CD4-positive, alpha-beta T cell treated with Interleukin-17A for 1 hour (primary cell): ENCODE measurements around the gene CUEDC2.

ENCODE experiments used
- DNase-seq: peaks from one replicate; pipeline ENCODE4 v3.0.0-alpha.2; 2020

The CUEDC2 gene

DNA sequence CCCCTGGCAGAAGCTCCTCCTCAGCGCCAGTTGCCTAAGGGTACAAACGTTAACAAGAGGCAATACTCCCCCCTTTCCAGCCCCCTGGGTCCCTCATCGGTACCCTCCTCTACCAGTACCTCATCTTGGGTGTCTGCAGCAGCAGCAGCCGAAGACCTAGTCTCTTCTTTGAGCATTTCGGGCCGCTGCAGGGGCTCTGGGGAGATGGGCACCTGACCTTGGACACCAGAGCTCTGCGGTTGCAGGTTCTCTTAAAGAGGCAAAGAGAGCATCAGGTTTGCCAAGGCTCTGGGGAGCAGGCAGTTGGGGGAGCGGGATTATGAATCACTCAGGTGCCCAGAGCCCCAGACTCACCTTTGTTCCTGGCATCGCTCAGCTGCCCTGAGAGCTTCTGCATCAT, 8.2 kb downstream of the CUEDC2 start:
- DNase-seq, result no peak

DNA sequence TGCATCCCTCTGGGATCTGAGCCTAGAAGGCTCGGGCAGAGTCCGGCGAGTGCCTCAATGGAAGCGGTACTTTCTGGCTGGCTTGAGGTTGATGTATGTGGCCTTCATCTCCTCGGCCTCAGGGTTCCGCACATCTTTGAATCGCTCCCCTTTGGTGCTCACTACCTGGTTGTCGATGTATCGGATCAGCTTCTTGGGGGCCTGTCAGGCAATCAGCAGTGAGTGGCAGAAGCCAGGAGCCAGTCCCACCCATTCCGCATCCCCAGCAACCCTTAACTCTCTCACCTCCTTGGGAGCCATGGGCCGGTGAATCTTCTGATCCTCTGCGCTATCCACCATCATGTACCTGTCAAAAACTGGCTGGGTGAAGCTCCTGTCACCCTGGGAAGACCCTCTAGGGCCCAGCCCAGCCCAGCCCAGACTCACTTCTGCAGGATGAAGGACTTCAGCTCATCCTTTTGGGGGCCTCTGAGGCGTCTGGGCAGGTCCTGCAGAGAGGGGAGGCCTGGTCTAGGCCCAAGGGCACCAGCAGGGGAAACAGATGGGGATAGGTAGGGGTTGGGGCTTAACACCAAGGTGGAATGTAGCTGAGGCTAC, 8.9 kb downstream of the CUEDC2 start:
- DNase-seq, result no peak

DNA sequence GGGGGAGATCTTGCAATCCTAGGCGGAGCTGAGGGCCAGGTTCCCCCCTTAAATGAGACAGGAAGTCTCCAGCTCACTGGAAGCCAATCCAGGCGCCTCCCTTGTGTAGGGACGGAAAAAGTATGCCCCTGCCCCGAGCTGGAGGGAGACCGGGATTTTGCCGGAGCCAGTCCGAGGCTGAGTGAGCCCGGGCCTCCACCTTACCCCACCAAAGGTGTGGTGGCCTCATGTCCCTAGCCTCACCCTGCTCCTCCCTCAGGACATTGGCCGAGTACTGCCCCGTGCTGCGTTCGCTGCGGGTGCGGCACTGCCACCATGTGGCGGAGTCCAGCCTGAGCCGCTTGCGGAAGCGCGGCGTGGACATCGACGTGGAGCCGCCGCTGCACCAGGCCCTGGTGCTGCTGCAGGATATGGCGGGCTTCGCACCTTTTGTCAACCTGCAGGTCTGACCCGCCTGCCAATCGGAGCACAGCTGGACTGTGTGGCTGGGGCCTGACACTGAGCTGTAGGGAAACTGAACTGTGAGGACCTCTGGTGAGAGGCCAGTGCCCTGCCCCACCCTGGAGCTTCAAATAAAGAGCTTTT, 9.7 kb downstream of the CUEDC2 start:
- peak; percentile 53 for DNase-seq

DNA sequence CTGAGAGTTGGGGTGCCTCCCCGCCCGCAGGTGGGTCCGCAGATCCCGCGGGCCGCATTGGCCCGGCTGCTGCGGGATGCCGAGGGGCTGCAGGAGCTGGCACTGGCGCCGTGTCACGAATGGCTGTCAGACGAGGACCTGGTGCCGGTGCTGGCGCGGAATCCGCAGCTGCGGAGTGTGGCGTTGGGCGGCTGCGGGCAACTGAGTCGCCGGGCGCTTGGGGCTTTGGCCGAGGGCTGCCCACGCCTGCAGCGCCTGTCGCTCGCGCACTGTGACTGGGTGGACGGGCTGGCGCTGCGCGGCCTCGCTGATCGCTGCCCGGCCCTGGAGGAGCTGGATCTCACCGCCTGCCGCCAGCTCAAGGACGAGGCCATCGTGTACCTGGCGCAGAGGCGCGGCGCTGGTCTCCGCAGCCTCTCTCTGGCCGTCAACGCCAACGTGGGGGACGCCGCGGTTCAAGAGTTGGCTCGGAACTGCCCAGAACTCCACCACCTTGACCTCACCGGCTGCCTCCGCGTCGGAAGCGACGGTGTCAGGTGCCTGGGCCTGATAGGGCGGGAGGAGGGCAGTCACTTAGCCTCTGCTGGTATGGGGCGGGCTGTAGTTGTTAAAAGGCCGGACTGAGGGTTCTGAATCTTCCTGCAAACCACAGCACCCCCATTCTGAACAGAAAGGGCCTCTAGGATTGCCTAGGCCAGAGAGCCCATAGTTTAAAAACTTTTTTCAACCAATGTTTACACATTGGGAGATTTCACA, 10.4 kb downstream of the CUEDC2 start:
- DNase-seq, result peak; percentile 30

DNA sequence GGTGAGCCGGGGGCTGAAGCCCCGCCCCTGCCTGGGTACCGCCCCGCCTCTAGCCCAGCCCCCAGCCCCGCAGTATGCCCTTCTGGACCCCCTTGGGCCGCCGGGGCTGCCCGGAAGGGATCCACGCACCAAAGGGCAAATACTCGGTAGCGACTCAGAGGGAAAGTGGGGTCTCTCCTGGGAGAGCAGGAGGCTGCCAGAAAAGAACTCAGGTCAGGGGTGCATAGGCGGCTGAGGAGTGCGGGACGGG, 10.9 kb downstream of the CUEDC2 start:
- no peak for DNase-seq

DNA sequence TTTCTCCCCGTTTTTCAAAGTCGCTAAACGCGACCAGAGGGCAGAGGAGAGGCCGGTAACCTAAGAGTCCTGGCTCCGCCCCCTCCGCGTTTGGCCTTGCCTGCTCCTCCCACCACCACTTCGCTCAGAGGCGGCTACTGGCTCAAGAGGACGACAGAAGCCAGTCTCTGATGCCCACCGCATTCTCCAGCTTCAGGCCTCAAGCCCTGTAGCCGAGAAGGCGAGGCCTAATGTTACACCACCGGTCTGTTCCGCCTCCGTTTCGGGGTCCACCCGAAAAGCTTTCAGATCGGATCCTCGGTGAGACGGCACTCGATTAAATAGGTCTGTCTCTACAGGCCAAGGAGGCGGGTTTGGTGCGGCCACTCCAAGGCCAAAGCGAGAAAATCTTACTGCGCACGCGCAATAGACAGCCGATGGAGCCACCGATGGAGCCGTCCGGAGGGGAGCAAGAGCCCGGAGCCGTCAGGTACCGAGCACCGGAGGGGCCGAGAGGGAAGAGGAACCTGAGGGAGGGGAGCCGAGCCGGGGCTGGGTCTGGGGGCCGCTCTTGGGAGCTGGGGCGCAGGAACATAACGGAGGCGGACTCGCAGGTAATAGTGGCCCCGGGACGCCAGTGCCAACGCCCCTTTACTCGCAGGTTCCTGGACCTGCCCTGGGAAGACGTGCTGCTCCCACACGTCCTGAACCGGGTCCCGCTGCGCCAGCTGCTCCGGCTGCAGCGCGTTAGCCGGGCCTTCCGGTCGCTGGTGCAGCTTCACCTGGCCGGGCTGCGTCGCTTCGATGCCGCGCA, 11.5 kb downstream of the CUEDC2 start, which contains the start of gene FBXL15:
TSS of gene FBXL15 (plus strand) at position 123 of the 793 bp plus-strand sequence. CDS start at position 417, 294 bp downstream.
- peak; percentile 97 for DNase-seq

DNA sequence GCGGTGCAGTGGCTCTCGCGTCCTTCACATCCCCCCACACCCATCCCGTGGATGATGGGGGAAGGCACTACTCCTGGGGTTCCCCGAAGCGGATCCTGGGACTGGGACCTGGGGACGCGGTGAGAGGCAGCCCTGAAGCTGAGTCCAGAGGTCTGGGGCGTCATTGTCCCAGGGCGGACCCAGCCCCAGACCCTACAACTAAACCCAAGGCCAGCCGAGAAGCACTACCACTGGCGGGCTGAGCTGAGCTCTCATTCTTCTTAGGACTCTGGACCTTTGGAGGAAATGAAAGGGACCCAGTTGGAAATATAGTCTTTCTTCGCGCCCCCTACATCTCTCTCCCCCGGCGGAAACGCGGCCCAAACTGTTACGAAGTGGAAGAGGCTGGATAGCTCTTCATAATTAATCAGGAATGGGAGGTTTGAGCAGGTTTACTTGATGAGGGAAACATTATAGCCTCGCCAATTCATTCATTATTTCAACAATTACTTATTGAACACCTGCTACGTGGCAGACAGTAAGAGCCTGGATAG, 12.1 kb downstream of the CUEDC2 start:
- DNase-seq, result no peak

DNA sequence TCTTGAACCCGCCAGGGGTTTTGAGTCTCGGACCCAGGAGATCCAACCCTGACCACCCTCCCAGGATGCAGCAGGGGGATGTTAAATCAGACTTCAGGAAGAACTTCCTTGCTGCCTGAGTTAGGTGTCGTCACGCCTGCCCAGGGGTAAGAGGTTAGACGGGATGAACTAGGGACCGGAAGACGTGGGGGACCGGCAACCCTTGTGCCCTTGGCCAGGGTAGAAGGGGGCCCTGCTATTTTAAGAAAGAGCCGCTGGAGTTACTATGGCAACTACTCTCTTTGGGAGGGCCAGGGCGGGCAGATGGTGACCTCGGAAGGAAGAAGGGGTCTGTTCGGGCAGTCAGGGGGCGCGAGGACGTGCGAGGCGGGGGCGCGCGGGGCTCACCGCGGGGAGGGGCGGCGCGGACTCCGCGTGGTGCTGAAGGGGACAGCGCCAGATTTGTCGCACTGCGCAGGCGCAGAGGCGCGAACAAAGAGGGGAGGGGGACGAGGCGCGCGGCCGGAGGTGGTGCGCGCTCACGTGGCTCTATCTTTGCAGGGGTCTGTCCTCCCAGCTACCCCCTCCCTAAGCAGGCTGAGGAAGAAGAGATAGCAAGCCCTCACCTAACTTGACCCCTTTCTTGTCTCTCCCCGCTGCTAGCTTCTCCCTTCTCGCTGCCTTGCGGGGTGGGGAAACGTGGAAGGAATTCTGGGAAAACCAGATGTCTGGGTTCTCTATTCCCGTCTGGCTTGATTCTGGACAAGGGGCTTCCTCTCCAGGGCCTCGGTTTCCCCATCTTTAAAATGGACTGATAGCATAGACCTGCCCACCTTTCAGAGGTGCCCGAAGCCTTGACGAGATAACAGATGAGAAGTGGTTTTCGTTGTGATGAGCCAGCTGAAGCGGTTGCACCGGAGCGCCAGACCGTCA, 12.8 kb downstream of the CUEDC2 start:
- peak; percentile 70 for DNase-seq

DNA sequence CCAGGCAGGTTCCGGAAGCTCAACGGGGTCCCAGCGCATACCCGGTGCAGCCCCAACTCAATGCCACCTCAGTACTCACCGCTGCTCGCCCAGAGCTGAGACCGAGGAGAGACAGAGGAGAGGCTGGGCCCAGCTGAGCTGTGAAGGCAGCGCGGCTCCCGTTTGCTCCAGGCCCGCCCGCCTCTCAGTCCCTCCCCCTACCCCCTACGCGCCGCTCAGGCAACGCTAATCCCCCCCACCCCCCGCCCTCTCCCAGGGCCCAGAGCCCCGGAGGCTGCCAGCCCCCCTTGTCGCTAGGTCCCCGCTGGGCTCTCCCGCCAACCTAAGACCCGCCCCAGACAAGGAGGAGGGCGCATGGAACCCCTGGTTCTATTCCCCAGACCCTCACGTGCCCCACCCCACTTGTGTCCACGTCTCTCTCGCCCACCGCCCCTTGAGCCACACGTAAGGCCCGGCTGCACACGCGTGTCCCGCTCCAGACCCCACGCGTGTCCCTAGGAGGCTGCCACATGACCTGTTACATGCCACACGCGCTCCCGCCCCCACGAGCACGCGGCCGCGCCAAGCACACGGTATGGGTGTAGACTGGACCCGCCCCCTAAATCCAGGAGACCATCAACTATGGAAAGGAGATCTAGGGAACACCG, 13.6 kb downstream of the CUEDC2 start, which contains the start of gene PSD:
TSS of gene PSD (minus strand) at position 164 of the 647 bp plus-strand sequence. CDS start 1,747 bp downstream, outside the sequence.
- no peak for DNase-seq

DNA sequence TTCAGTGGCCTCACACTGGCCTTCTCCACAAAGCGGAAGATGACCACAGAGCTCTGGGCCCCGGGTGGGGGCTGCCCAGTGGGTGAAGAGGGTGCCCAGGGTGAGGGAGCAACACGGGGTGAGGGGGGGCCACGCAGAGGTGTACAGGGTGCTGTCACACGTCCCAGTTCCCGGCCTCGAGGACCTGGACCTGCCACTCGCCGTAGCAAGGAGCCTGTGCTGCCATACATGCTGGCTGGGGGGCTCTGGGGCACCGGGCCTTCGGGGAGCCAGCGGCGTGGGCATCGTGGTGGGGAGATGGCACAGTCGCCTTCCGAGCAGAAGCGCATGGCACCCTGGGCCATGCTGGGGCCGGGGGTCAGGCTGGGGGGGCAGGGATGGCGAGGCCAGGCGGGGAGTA, 15.7 kb downstream of the CUEDC2 start:
- DNase-seq, result no peak

DNA sequence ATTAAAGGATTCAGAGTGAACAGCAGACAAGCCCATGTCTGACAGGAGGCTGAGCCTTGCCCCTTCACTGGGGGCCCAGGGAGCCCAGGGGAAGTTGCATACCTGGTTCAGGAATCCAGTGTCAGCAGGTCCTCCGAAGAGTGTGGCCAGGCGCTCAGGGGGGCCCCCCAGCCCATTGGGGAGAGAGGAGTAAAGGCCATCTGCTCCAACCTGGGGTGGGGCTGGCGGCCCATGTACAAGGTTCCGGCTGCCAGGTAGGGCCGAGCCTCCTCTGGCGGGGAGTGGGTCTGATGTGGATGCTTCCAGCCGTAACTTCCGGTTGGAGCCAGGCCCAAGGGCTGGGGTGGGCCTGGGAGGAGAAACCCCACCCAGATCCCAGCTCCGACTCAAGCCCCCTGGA, 16.1 kb downstream of the CUEDC2 start:
- DNase-seq, result no peak

DNA sequence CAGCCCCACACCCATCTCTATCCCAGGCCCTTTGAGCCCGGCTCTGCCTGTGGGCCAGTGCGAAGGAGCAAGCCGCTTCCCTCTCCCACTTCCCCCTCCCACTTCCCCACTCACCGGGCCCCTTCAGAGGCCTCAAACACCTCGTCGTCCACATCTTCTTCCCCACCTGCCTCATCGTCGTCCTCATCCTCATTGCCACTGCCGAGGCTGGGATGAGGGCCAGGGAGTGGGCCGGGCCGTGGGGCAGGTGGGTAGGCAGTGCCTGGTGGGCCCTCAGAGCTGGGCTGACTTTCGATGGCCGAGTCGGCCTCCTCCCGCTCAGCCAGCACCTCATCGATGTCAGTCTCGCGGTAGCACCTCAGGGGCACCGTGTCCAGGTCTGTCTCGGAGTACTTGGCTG, 17.6 kb downstream of the CUEDC2 start:
- DNase-seq, result no peak

DNA sequence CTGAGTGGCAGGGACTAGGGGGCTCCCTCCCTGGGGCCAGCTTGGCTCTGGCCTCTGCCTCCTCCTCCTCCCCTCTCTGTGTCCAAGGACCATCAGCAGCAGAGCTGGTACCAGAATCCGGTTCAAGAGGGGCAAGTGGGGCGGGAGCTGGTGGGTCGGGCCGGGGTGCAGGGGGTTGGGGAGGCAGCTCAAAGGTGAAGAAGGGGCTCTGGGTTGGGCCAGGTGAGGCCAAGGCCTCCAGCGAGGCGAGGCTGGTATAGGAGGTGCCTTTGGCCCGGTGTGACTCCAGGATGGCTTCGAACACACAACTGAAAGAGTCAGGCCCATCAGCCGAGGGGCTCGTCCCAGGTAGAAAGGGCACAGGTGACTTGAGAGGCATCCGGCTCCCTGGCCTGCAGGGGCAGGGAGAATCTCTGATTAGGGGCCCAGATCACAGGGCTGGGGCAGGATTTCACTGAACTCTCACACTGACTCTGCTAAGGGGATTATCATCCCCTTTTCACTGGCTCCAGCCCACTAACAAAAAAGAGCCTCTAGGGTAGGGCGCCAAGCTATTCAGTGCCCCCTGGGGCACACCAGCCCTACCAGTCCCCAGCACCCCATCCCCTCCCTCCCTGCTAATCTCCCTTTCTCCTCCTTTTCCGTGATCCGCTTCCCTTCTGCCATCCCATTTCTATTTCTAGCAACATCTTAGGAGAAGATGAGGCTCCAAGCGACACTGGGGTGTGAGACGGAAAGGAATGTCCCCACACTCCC, 18.4 kb downstream of the CUEDC2 start:
- DNase-seq, result no peak

DNA sequence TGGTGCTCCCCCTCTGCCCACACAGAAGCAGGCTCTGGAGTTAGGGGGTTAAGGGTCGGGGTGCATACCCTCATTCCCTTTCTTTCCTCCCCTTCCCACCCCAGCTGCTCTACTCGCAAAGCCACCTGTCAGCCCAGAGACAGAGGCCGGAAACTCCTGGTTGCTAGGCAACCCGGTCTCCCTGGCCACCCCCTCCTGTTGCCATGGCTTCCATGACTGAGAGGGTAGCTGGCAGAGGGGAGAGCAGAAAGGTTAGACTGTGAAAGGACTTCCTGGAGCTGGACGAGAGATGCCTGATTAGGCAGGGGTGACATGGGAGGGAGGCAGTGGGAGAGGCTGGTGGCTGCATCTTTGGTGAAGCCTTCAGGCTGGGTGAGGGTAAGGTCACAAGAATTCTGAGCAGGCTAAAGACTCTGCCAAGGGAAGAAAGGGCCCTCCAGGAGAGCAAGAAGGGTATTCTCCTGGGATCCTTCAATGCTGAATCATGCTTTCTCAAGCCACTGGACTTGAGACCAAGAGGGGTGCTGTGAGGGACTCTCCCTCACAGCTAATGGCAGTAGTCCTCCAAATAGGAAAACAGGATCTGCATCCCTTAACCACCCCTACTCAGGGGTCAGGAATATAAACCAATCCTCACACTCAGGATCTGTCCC, 19.2 kb downstream of the CUEDC2 start:
- peak; percentile 66 for DNase-seq

DNA sequence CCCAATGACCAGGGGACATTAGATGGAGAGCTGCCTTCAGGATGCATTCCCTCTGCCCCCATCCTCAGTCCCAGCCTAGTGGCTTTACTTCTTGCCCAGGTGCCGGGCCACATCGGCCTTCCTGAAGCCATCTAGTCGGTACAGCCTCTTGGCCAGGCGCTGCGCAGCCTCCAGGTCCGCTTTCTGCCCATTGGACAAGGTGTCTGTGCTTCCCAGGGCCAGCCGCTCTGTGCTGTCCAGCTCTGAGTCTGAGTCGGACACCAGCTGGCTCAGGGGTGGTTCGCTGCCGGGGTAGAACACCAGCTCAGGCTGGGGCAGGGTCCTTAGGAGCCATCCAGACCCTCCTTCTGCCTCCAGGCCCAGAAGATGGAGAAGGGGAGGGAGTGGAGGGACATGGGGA, 20.1 kb downstream of the CUEDC2 start:
- DNase-seq, result no peak

DNA sequence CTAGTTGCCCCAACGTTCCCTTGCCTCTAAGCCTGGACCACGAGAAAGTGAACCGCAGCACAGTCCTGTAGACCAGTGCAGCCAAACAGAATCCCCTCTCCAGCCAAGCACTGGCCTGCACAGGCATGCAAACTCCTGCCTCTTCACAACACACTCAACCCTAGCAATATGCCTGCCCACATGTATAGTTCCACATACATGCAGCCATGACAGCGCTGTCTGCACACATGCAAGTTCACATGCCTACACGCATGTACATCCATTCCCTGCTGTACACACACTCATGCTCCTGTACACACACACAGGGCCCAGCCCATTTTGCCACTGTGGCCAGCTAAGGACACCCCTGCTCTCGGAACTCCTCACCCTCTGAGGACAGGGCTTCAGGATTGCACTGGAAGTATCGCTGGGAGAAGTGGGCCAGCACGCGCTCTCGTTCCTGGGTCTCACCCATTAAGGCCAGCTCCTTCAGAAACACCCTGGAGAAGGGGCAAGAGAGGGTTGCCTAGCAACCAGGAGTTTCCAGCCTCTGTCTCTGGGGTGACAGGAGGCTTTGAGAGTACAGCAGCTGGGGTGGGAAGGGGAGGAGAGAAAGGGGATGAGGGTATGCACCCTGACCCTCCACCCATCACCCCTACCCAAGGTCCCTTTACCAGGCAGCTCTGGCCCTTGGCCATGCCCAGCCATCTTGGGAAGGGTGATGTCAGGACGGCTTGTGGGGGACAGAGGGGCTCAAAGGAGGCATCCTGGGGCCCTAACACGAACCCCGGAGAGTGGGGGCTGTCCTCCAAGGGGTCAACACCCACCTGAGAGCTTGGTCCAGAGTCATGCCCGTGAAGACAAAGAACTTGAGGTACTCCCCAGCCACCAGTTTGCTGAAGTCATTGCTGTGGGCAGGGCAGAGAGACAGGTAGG, 20.8 kb downstream of the CUEDC2 start:
- no peak for DNase-seq

DNA sequence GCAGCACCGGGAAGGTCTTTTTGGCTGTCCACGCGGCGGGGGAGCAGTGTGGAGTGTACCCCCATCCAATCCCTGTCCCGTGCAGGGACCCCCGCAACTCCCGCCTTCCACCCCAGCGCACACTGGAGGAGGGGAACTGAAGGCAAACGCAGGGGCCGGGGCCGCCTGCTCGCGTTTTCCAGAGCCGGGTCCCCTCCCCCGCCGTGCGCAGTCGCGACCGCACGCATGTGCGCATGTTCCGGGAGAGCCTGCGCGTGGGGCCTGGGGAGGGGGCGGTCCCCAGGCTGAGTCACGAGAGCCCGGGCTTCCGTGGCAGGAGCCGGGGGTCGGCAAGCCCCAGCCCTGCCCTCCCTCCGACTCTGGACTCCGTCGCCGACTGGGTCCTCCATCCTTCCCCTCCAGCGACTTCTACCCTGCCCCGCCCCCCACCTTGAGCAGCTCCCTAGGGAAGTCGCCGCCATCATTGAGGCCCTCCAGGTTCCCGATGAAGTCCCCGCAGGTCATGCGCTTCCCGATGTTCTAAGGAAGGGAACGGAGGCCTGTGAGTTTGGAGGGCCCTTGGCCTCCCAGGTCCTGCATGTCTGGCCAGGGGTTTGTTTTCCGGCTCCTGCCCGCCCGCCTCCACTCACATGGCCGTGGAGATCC, 21.8 kb downstream of the CUEDC2 start:
- peak; percentile 49 for DNase-seq

DNA sequence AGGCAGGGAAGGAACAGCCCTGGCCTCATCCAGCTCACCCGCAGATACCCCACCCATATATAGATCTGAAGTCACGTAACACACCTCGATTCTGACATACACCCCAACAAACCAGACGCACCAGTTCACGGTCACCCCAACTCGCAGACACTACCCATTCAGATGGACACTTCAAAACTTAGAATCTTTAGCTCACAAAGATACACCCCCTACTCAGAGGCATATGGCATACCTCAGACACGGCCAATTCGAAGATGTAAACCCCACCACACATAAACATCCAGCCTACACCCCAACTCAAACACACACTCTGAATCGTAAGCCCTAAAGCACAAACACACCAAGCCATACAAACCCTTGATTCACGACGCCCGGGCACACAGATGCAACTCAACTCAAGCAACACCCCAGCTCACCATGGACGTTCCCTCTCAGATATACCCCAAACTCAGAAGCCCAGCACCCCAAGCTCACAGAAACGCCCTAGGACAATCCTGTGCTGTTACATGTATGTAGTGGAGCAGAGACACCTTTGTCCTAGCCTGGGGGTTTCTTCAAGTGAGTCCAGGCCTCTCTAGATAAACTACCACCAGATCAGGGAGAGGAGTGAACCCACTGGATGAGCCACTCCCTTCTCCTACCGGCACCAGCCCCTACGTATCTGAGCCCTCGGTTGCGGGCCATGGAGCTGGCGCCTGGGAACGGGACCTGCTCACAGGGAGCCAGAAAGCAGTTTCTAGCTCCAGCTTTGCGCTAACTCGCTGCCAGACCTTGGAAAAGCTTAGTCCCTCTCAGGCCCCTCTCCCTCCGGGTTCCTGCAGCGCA, 22.6 kb downstream of the CUEDC2 start:
- no peak for DNase-seq
